ENCODE measurements around the gene TAS2R13. TPM values are rescaled to one million over a fixed set of nuclear protein-coding genes. Genes with fewer than 3 reads are reported as not detected.

Gene TAS2R13
- total and polyA plus RNA-seq, 2 donors from 2014 or later: 2.8 TPM; not detected in 1

DNA sequence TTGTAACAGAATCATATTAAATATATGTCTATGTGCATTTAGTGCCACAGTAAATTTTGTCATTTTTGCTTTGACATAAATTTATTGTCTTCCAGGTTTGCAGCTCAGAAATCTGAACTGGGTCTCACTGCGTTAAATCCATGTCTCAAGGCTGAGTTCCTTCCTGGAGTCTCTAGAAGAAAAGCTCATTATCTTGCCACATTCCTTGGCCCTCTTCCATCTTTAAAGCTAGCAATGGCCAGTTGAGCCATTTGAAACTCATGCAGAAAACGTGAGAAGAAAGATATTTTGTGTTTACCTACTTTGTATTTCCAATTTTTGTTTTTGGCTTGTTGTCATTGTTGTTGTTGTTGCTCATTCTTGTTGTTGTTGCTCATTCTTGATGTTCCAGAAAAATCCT is 36.0 kb downstream of the TAS2R13 start:
- FAIRE-seq (no peak), DNase-seq (peak in 1 of 5 donors; percentile 16)
- Histone ChIP-seq H3K27ac (ENCODE audit: low read depth in 2 of 2, low read length in 2 of 2) (no peak overlapping the region), H3K36me3 (ENCODE audit: control insufficient read depth in 2 of 3, insufficient read depth in 3 of 3, low read length in 3 of 3) (peaks cover 0 to 4% (median 0%) of the 10 kb centered on the region in 3 donors), H3K4me3 (ENCODE audit: low read length in 3 of 3) (no peak overlapping the region), H3K27me3 (ENCODE audit: control insufficient read depth, insufficient read depth, low read length) (no peaks in the 10 kb centered on the region), H3K9me3 (ENCODE audit: control insufficient read depth in 2 of 3, insufficient read depth in 1 of 3, low read length in 3 of 3) (peaks cover 0 to 3% (median 0%) of the 10 kb centered on the region in 3 donors), H3K9ac (ENCODE audit: low read length in 3 of 3) (no peak overlapping the region), H3K4me1 (ENCODE audit: control insufficient read depth in 2 of 3, insufficient read depth in 2 of 3, low read depth in 1 of 3, low read length in 3 of 3) (no peaks in the 10 kb centered on the region)
- no peak for TF ChIP-seq CTCF (IDR thresholded peaks at IDR 0.05; ENCODE audit: borderline replicate concordance, extremely low read depth, insufficient read depth)
- intact Hi-C loops (cut with DNase I): no loop called here

DNA sequence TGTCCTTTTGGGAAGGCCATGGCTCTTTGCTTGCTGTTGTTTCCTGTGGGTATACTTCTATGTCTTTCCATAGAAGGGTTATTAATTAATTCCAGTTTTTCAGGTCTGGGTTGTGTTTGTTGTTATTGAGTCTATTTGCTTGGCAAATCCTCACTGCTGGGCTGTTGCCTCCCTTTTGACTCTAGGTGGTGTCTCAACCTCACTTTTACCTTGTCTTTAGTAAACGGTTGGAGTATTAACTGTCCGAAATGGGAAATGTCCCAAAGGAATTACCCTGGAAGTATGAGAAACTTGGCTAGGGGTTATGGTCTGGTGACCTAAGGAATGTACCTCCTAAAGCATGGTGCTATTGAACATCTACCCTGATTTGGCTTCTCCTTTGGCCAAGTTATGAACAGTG is 42.0 kb downstream of the TAS2R13 start:
- H3K9me3 ChIP-seq (ENCODE audit: control insufficient read depth in 2 of 3, insufficient read depth in 1 of 3, low read length in 3 of 3): no peaks in the 10 kb centered on the region
- FAIRE-seq: peak; percentile 58
- intact Hi-C loops (cut with DNase I): no loop called here
- H3K27me3 ChIP-seq (ENCODE audit: control insufficient read depth, insufficient read depth, low read length): no peaks in the 10 kb centered on the region
- no peaks in the 10 kb centered on the region for H3K4me1 ChIP-seq (ENCODE audit: control insufficient read depth in 2 of 3, insufficient read depth in 2 of 3, low read depth in 1 of 3, low read length in 3 of 3)
- no peak overlapping the region for H3K9ac ChIP-seq (ENCODE audit: low read length in 3 of 3)
- peak; percentile 45 for TF ChIP-seq CTCF (IDR thresholded peaks at IDR 0.05; ENCODE audit: borderline replicate concordance, extremely low read depth, insufficient read depth)
- no peak overlapping the region for H3K4me3 ChIP-seq (ENCODE audit: low read length in 3 of 3)
- H3K36me3 ChIP-seq (ENCODE audit: control insufficient read depth in 2 of 3, insufficient read depth in 3 of 3, low read length in 3 of 3): no peaks in the 10 kb centered on the region
- DNase-seq: peak in 2 of 5 donors; percentile 1 to 7
- no peak overlapping the region for H3K27ac ChIP-seq (ENCODE audit: low read depth in 2 of 2, low read length in 2 of 2)

GRCh38 chr12:10863512-10864218 is 45.7 kb downstream of the TAS2R13 start:
- TF ChIP-seq CTCF (IDR thresholded peaks at IDR 0.05; ENCODE audit: borderline replicate concordance, extremely low read depth, insufficient read depth): no peak
- intact Hi-C loops (cut with DNase I): no loop called here
- DNase-seq: no peak

More at GRCh38 chr12:10863512-10864218, 45.7 kb downstream of the TAS2R13 start:
- Histone ChIP-seq H3K27ac (ENCODE audit: low read depth in 2 of 2, low read length in 2 of 2) (no peak overlapping the region), H3K4me1 (ENCODE audit: control insufficient read depth in 2 of 3, insufficient read depth in 2 of 3, low read depth in 1 of 3, low read length in 3 of 3) (no peaks in the 10 kb centered on the region), H3K9me3 (ENCODE audit: control insufficient read depth in 2 of 3, insufficient read depth in 1 of 3, low read length in 3 of 3) (no peaks in the 10 kb centered on the region), H3K27me3 (ENCODE audit: control insufficient read depth, insufficient read depth, low read length) (no peaks in the 10 kb centered on the region), H3K4me3 (ENCODE audit: low read length in 3 of 3) (no peak overlapping the region), H3K9ac (ENCODE audit: low read length in 3 of 3) (no peak overlapping the region), H3K36me3 (ENCODE audit: control insufficient read depth in 2 of 3, insufficient read depth in 3 of 3, low read length in 3 of 3) (peaks cover 0 to 2% (median 0%) of the 10 kb centered on the region in 3 donors)
- FAIRE-seq: no peak

Data from kidney (tissue), 14 donors.